Activated CD4-positive, alpha-beta memory T cell treated with anti-CD3 and anti-CD28 coated beads, Interleukin-2, amount 10 ng/mL, durations not matched to agents 7 days and 5 days (primary cell): ENCODE results near the gene WRAP73. TPM values are rescaled to one million over a fixed set of nuclear protein-coding genes. Genes with fewer than 3 reads are reported as not detected.

Experiments used
- CTCF ChIA-PET: fragments of 350-600 bp; sonication (Branson Sonifier 250); formaldehyde crosslinking; loops from one replicate; lab custom pipeline; 2021; ENCODE audit warnings: antibody characterized with exemption, inconsistent platforms; lab: Charles Lee
- POLR2A ChIA-PET: fragments of 350-600 bp; sonication (Branson Sonifier 250); formaldehyde crosslinking; loops from one replicate; lab custom pipeline; 2021; ENCODE audit warnings: antibody characterized with exemption; lab: Charles Lee
- DNase-seq: peaks from one replicate; pipeline ENCODE4 v3.0.0-alpha.2; 2020
- H3K27ac Mint-ChIP-seq: one replicate; pipeline ENCODE4 v1.8.0; 2021; ENCODE audit warnings: mild to moderate bottlenecking, mixed read lengths
- H3K27me3 Mint-ChIP-seq: one replicate; pipeline ENCODE4 v1.8.0; 2021; ENCODE audit warnings: mixed read lengths
- H3K36me3 Mint-ChIP-seq: one replicate; pipeline ENCODE4 v1.8.0; 2021; ENCODE audit warnings: low read depth, mixed read lengths
- H3K4me1 Mint-ChIP-seq: one replicate; pipeline ENCODE4 v1.8.0; 2021; ENCODE audit warnings: mixed read lengths
- H3K4me3 Mint-ChIP-seq: one replicate; pipeline ENCODE4 v1.8.0; 2021; ENCODE audit warnings: mild to moderate bottlenecking, mixed read lengths
- H3K9me3 Mint-ChIP-seq: one replicate; pipeline ENCODE4 v1.8.0; 2021; ENCODE audit warnings: mixed read lengths
- total RNA-seq, 2 experiments: library from RNA; stranded (reverse); gene quantifications; one replicate each; pipeline ENCODE4 v1.2.3, GENCODE V29; 2021

The WRAP73 gene
- total RNA-seq, 2 experiments from 2014 or later, result 34.7 to 38.9 TPM

GRCh38 chr1:3632298-3632697 lies 17.6 kb downstream of the WRAP73 start:
- POLR2A ChIA-PET, result no interaction called here

DNA sequence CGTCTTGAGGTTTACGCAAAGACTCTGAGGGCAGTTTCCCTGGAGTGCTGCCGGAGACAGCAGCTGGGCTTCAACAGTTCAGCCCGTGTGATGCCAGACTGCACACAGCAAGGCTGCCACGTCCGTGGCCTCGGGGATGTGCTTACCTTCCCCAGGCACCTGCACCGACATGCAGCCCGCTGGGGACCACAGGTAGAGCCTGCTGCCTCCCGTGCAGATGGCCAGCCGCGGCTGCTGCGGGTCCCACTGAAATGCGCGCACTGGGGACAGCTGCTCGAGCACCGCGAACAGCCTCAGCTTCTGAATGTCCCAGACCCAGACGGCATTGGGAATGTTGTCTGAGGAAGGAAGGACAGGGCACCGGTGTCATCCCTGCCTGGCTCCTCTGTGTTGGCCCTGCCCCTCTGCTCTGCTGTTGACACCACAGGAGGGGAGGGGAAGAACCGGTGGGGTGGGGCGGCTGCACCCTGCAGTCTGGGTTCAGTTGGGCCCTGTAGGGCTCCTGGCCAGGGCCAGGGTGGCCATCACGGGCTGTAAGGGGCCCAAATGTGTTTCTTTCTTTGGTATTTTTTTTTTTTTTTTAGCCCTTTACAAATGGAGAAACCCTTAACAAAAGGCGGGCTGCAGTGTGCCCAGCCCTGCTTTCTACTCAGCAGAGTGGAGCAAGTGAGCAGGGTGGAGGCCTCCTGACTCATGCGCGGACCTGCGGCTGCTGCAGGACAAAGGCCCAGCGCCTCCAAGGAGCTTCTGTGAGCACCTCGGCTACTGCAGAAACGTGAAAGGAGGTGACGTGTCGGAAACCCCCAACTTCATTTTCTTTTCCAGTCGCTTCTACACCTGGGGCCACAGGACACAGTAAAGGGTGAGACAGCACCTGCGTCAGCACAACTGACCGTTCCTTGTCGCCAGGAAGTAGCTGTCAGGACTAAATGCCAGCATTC lies 18.3 kb downstream of the WRAP73 start:
- DNase-seq, result no peak
- Mint-ChIP-seq H3K9me3 (no peaks in the 10 kb centered on the region), H3K4me1 (peaks cover 9% of the 10 kb centered on the region), H3K36me3 (peaks cover 28% of the 10 kb centered on the region), H3K4me3 (no peak overlapping the region), H3K27ac (no peak overlapping the region), H3K27me3 (no peaks in the 10 kb centered on the region)
- ChIA-PET CTCF (no interaction called here), POLR2A (no interaction called here)

More at GRCh38 chr1:3632298-3632697, 17.6 kb downstream of the WRAP73 start:
- CTCF ChIA-PET, result no interaction called here
- Mint-ChIP-seq H3K36me3 (peaks cover 33% of the 10 kb centered on the region), H3K27ac (no peak overlapping the region), H3K4me3 (no peak overlapping the region), H3K27me3 (no peaks in the 10 kb centered on the region), H3K4me1 (peaks cover 9% of the 10 kb centered on the region), H3K9me3 (no peaks in the 10 kb centered on the region)
- DNase-seq, result no peak

- no peak overlapping the region for H3K27ac Mint-ChIP-seq
- no peaks in the 10 kb centered on the region for H3K27me3 Mint-ChIP-seq
- H3K36me3 Mint-ChIP-seq, result peaks cover 25% of the 10 kb centered on the region
- no peak overlapping the region for H3K4me3 Mint-ChIP-seq
- no peaks in the 10 kb centered on the region for H3K9me3 Mint-ChIP-seq
- H3K4me1 Mint-ChIP-seq, result peaks cover 13% of the 10 kb centered on the region
- CTCF ChIA-PET, result interaction anchor here (1.4 kb wide), 1 partner anchor 12 kb away, joined by 3 read pairs; no protein-coding TSS in a partner anchor
- no peak for DNase-seq
- POLR2A ChIA-PET, result no interaction called here
Observed at GRCh38 chr1:3630914-3631313, 19.0 kb downstream of the WRAP73 start.

GRCh38 chr1:3630161-3630611 lies 19.7 kb downstream of the WRAP73 start:
- Mint-ChIP-seq H3K4me3 (no peak overlapping the region), H3K4me1 (peaks cover 17% of the 10 kb centered on the region), H3K27me3 (no peaks in the 10 kb centered on the region), H3K27ac (no peak overlapping the region), H3K36me3 (peaks cover 22% of the 10 kb centered on the region), H3K9me3 (no peaks in the 10 kb centered on the region)
- DNase-seq, result no peak
- CTCF ChIA-PET, result interaction anchor here (1.1 to 1.4 kb wide), 2 partner anchors 11 to 25 kb away, joined by 3 read pairs; no protein-coding TSS in a partner anchor
- POLR2A ChIA-PET, result no interaction called here

DNA sequence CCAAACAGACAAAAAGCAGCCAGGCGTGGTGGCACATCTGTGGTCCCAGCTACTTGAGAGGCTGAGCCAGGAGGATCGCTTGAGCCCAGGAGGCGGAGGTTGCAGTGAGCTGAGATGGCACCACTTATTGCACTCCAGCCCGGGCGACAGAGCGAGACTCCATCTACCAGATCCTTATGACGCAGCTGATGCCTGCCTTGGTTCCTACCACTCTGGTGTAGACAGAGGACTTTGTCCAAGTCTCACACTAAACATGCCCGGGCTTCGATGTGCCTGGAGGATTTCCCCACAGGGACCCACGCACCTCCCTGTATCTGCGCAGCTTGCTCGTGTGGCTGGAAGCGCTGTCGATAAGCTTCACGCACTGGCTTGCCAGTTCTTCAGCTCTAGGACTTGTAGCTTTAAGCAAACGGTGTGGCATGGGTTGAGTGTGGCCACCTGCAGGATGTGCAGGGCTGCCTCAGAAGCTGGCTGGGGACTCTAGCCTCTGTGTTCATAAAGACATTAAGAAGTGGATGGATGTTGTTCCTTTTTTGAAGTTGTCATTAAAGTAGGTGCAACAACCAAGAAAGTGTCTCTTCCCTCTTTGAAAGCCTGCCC lies 20.2 kb downstream of the WRAP73 start:
- no peaks in the 10 kb centered on the region for H3K27me3 Mint-ChIP-seq
- CTCF ChIA-PET, result interaction anchor here (1.1 to 1.4 kb wide), 2 partner anchors 10 to 26 kb away, joined by 3 read pairs; no protein-coding TSS in a partner anchor
- H3K4me1 Mint-ChIP-seq, result peaks cover 18% of the 10 kb centered on the region
- H3K27ac Mint-ChIP-seq, result no peak overlapping the region
- POLR2A ChIA-PET, result interaction anchor here (1.0 kb wide), 1 partner anchor 20 kb away, joined by 4 read pairs; the partner anchor contains the start of gene WRAP73
- DNase-seq, result no peak
- H3K4me3 Mint-ChIP-seq, result no peak overlapping the region
- H3K9me3 Mint-ChIP-seq, result no peaks in the 10 kb centered on the region
- peaks cover 19% of the 10 kb centered on the region for H3K36me3 Mint-ChIP-seq

DNA sequence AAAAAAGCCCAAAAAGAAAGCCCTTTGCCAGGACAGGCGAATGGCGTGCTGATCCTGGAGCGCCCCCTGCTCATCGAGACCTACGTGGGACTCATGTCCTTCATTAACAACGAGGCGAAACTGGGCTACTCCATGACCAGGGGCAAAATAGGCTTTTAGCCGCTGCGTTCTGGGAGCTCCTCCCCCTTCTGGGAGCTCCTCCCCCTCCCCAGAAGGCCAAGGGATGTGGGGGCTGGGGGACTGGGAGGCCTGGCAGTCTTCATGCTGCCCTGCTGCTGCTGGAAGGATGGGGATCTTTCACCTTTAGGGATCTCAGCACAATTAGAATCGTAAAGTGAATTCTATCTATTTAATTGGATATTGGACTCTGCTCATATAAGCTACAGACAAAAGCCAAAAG lies 21.5 kb downstream of the WRAP73 start:
- Mint-ChIP-seq H3K4me1 (peaks cover 29% of the 10 kb centered on the region), H3K36me3 (peaks cover 15% of the 10 kb centered on the region), H3K27me3 (no peaks in the 10 kb centered on the region), H3K27ac (no peak overlapping the region), H3K4me3 (no peak overlapping the region), H3K9me3 (no peaks in the 10 kb centered on the region)
- no peak for DNase-seq
- CTCF ChIA-PET, result interaction anchor here (1.3 to 1.4 kb wide), 3 partner anchors 8 to 96 kb away, joined by 3 to 5 read pairs (median 3); no protein-coding TSS in a partner anchor
- POLR2A ChIA-PET, result no interaction called here

DNA sequence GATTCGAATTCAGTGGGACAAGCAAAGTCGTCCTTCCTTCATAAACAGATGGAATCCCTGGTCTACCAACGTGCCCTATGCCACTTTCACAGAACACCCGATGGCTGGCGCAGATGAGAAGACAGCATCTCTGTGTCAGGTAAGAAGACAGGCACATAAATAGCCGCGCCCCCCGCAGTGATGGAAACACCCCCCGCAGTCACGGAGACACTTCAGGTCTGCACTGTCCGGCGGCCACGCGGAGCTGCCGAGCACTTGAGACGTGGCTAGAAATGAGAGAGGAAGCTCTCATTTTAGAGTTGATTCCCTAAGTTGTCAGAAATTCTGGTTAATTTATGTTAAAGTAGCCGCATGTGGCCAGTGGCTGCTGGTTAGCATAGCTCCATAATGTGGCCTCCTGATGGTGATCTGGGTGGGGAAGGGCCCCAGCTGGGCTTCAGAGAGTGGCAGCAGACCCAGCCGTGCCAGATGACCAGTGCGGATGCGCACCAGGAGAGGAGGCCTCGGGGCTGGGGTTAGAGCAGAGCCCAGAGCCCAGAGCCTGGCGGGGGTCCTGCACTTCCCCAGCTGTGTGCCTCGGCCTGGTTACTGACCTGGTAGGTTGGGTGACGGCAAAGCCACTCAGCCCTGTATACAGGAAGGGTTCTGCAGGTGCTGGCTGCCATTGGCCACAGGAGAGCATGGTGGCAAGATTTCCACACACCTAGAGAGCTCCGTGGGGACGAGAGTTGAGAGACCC lies 22.2 kb downstream of the WRAP73 start:
- POLR2A ChIA-PET, result no interaction called here

GRCh38 chr1:3626025-3626424 lies 23.9 kb downstream of the WRAP73 start:
- Mint-ChIP-seq H3K27ac (no peak overlapping the region), H3K36me3 (peaks cover 15% of the 10 kb centered on the region), H3K4me1 (peaks cover 38% of the 10 kb centered on the region), H3K27me3 (peaks cover 5% of the 10 kb centered on the region), H3K9me3 (no peaks in the 10 kb centered on the region), H3K4me3 (peak overlapping the region; percentile 93)
- ChIA-PET POLR2A (no interaction called here), CTCF (interaction anchor here (0.7 to 1.5 kb wide), 5 partner anchors 10 to 161 kb away, joined by 3 to 4 read pairs (median 3); no protein-coding TSS in a partner anchor)
- no peak for DNase-seq

More for the DNA sequence above, 22.2 kb downstream of the WRAP73 start:
- peaks cover 2% of the 10 kb centered on the region for H3K27me3 Mint-ChIP-seq
- peaks cover 36% of the 10 kb centered on the region for H3K4me1 Mint-ChIP-seq
- DNase-seq, result no peak
- peaks cover 15% of the 10 kb centered on the region for H3K36me3 Mint-ChIP-seq
- CTCF ChIA-PET, result interaction anchor here (1.3 to 1.4 kb wide), 3 partner anchors 8 to 97 kb away, joined by 3 to 5 read pairs (median 3); no protein-coding TSS in a partner anchor
- H3K27ac Mint-ChIP-seq, result no peak overlapping the region
- H3K9me3 Mint-ChIP-seq, result no peaks in the 10 kb centered on the region
- no peak overlapping the region for H3K4me3 Mint-ChIP-seq

DNA sequence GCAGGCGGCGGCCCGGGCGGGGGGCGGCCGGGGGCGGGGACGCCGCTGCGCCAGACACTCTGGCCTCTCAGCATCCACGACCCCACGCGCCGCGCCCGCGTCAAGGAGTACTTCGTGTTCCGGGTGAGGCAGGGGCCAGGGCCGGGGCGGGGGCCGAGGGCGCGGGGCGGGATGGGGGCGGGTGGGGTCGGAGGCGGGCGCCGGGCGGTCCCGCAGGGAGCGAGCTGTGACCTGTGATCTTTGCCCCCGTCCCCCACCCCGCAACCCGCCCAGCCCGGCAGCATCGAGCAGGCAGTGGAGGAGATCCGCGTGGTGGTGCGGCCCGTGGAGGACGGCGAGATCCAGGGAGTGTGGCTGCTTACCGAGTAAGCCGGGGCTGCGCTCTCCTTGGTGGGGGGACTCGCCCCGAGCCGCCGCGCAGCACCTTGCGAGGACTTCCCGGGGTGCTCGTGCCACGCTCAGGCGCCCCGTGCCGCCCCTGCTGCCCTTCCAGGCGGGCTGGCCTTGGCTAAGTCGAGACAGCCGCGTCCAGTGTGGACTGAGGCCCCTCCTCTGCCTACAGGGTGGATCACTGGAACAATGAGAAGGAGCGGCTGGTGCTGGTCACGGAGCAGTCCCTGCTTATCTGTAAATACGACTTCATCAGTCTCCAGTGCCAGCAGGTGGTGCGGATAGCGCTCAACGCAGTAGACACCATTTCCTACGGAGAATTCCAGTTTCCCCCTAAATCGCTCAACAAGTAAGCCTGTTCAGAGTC lies 24.6 kb downstream of the WRAP73 start:
- peaks cover 14% of the 10 kb centered on the region for H3K36me3 Mint-ChIP-seq
- CTCF ChIA-PET, result interaction anchor here (1.5 kb wide), 1 partner anchor 134 kb away, joined by 3 read pairs; no protein-coding TSS in a partner anchor
- H3K4me3 Mint-ChIP-seq, result peak overlapping the region; percentile 93
- no peak overlapping the region for H3K27ac Mint-ChIP-seq
- POLR2A ChIA-PET, result no interaction called here
- peaks cover 34% of the 10 kb centered on the region for H3K4me1 Mint-ChIP-seq
- H3K9me3 Mint-ChIP-seq, result no peaks in the 10 kb centered on the region
- H3K27me3 Mint-ChIP-seq, result peaks cover 5% of the 10 kb centered on the region
- no peak for DNase-seq

DNA sequence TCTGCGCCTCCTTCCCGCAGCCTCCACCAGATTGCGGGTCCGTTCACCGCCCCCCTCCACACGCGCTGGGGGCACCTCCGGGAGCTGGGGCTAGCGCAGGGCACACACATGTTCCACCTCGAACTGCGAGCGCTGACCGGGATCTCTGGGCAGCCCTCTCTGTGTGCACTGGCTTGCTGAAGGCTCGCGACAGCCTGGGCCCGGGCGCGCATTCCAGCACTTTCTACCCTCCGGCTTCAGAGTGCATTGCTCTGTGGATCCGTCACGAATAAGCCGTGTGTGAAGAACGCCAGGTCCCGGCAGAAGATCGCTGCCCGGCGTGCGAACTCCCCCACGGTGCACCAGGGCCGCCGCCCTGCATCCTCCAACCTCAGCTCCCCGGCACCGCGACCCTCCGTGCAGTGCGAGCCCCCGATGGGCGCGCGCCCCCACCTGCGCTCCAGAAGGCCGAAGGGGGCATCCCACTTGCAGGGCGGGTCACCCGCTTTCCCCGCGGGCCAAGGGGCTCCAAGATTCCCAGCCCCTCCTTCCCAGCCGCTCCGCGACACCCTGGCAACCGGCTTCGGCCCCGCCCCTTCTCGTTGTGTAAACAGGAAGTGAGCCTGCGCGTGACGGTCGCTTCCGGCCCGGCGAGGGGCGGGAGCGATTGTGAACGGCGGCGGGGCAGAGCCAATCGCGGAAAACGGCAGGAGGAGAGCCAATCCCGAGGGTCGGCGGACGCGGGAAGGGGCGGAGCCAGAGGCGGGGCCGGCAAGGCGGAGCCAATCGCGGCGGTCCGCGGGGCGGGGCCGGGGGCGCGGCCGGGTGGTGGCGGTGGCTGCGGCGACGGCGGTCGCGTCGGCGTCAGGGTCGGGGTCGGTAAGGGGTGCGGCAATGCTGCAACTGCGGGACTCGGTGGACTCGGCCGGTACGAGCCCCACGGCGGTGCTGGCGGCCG lies 25.4 kb downstream of the WRAP73 start, which contains the start of gene TPRG1L:
Gene TPRG1L (plus strand): TSS at position 816 of the 937 bp plus-strand sequence. CDS start 58 bp downstream, at position 874.
- peaks cover 29% of the 10 kb centered on the region for H3K4me1 Mint-ChIP-seq
- peak within 1 kb of the TSS; percentile 78 for H3K27ac Mint-ChIP-seq
- H3K9me3 Mint-ChIP-seq, result no peaks in the 10 kb centered on the region
- peak within 1 kb of the TSS; percentile 93 for H3K4me3 Mint-ChIP-seq
- CTCF ChIA-PET, result interaction anchor here (0.9 to 1.1 kb wide), 2 partner anchors 9 to 133 kb away, joined by 3 read pairs; no protein-coding TSS in a partner anchor
- H3K27me3 Mint-ChIP-seq, result peaks cover 5% of the 10 kb centered on the region
- peak; percentile 99 for DNase-seq
- POLR2A ChIA-PET, result interaction anchor here (0.8 to 0.9 kb wide), 2 partner anchors 15 to 25 kb away, joined by 3 read pairs; partner anchors contain the start of gene WRAP73
- H3K36me3 Mint-ChIP-seq, result peaks cover 10% of the 10 kb centered on the region
